ENCODE data around the gene COL26A1. TPM values are rescaled to one million over a fixed set of nuclear protein-coding genes. Genes with fewer than 3 reads are reported as not detected.
"Not testable (repeated sequence)": the region's sequence is repeated elsewhere in the genome, so short reads cannot be mapped to it uniquely, and the experiment has no call there.

Gene COL26A1
- total RNA-seq, 2 donors from 2014 or later = 0.14 TPM; not detected in 1

DNA sequence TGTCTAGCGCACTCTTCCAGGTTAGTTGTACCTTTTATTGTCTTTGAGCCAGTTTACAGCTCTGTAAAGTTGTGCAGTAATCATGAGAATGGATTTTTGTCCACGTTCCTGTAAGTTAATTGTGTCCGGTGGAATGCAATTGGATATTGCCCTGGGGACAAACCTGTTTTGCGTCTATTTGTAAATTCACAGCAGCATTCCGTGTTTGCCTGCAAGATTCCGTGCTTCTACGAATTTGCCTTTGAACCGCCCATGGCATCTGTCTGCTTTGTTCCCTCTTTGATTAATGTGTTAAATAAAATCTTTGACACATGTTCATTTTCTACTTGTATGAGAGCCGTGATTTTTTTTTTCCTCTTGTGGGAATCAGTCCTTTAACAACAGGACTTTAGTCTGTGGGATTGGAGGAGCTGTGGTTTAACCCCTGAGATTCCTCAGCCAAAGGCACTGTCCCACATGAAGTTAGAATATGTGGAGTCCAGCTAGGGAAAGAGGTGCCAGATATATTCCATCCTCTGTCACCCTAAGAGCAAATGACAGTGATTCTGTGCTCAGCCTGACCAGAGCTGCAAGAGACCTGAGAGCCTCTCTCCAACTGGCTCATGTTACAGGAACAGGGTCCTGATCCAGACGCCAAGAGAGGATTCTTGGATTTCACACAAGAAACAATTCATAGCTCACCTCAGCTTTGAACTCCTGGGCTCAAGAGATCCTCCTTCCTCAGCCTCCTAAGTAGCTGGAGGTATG, 126.3 kb downstream of the COL26A1 start:
- Histone ChIP-seq H3K4me1 (ENCODE audit: control insufficient read depth in 1 of 2, low read depth in 2 of 2) (no peaks in the 10 kb centered on the region), H3K4me3 (no peak overlapping the region), H3K27me3 (replicated peaks; ENCODE audit: insufficient read depth) (no peaks in the 10 kb centered on the region), H3K36me3 (no peaks in the 10 kb centered on the region), H3K27ac (no peak overlapping the region), H3K9me3 (no peaks in the 10 kb centered on the region)
- DNase-seq (ENCODE audit: low spot score) (no peak), ATAC-seq (ENCODE audit: insufficient number of reproducible peaks, low FRiP score, low read depth) (no peak)
- TF ChIP-seq, protein P1, sequence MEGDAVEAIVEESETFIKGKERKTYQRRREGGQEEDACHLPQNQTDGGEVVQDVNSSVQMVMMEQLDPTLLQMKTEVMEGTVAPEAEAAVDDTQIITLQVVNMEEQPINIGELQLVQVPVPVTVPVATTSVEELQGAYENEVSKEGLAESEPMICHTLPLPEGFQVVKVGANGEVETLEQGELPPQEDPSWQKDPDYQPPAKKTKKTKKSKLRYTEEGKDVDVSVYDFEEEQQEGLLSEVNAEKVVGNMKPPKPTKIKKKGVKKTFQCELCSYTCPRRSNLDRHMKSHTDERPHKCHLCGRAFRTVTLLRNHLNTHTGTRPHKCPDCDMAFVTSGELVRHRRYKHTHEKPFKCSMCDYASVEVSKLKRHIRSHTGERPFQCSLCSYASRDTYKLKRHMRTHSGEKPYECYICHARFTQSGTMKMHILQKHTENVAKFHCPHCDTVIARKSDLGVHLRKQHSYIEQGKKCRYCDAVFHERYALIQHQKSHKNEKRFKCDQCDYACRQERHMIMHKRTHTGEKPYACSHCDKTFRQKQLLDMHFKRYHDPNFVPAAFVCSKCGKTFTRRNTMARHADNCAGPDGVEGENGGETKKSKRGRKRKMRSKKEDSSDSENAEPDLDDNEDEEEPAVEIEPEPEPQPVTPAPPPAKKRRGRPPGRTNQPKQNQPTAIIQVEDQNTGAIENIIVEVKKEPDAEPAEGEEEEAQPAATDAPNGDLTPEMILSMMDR (IDR thresholded peaks at IDR 0.05) = no peak

DNA sequence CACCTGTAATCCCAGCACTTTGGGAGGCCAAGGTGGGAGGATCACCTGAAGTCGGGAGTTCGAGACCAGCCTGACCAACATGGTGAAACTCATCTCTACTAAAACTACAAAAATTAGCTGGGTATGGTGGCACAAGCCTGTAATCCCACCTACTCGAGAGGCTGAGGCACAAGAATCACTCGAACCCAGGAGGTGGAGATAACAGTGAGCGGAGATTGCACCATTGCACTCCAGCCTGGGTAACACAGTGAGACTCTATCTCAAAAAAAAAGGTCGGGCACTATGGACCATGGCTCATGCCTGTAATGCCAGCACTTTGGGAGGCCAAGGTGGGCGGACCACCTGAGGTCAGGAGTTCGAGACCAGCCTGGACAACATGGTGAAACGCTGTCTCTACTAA, 127.8 kb downstream of the COL26A1 start:
- ATAC-seq (ENCODE audit: insufficient number of reproducible peaks, low FRiP score, low read depth); H3K27ac ChIP-seq; H3K36me3 ChIP-seq; DNase-seq (ENCODE audit: low spot score); H3K4me3 ChIP-seq; H3K4me1 ChIP-seq (ENCODE audit: control insufficient read depth in 1 of 2, low read depth in 2 of 2); H3K27me3 ChIP-seq (replicated peaks; ENCODE audit: insufficient read depth); H3K9me3 ChIP-seq: not testable (repeated sequence)

DNA sequence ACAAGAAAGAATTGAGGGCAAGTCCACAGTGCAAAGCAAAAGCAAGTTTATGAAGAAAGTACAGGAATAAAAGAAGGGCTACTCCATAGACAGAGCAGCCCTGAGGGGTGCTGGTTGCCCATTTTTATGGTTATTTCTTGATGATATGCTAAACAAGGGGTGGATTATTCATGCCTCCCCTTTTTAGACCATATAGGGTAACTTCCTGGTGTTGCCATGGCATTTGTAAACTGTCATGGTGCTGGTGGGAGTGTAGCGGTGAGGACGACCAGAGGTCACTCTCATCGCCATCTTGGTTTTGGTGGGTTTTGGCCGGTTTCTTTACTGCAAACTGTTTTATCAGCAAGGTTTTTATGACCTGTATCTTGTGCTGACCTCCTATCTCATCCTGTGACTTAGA, 128.8 kb downstream of the COL26A1 start:
- not testable (repeated sequence) for DNase-seq (ENCODE audit: low spot score); H3K4me3 ChIP-seq; H3K9me3 ChIP-seq; H3K27ac ChIP-seq; H3K27me3 ChIP-seq (replicated peaks; ENCODE audit: insufficient read depth); H3K4me1 ChIP-seq (ENCODE audit: control insufficient read depth in 1 of 2, low read depth in 2 of 2); ATAC-seq (ENCODE audit: insufficient number of reproducible peaks, low FRiP score, low read depth); H3K36me3 ChIP-seq

DNA sequence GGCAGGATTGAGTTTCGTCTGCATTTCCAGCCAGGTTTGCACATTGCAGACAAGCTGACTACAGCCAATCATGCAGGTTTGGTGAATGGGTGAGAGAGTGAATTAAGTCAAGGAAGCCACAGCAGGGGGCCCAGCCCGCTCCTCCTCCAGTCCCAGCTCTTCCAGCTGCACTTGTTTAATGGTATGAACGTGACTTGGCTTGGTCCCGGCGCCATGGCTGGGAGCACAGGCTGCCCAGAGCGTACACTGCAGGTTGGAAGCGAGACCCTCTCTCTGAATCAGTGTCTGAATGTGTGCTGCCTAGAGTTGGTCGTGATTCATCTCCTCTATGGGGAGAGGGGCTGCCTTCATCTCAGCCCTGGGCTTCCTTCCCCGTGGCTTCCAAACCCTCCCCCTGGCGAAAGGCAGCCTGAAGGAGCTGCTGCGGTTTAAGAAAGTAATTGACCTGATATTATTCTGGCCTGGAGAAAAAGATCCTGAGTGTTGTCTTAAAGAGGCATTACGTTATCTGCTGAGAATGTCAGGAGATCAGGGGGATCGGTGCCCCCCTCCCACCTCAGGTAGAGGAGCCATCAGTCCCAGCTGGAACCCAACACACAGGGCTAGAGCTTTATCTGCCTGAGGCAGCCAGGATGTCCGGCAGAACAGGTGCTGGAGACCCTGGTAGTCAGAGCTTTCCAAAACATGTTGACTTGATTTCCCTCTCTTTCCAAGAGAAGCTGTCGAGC, 132.1 kb downstream of the COL26A1 start:
- no peak overlapping the region for H3K27ac ChIP-seq
- ATAC-seq (ENCODE audit: insufficient number of reproducible peaks, low FRiP score, low read depth) = no peak
- no peaks in the 10 kb centered on the region for H3K4me1 ChIP-seq (ENCODE audit: control insufficient read depth in 1 of 2, low read depth in 2 of 2)
- TF ChIP-seq, protein P1 (IDR thresholded peaks at IDR 0.05) = no peak
- no peak for DNase-seq (ENCODE audit: low spot score)
- H3K27me3 ChIP-seq (replicated peaks; ENCODE audit: insufficient read depth) = no peaks in the 10 kb centered on the region
- no peak overlapping the region for H3K4me3 ChIP-seq
- H3K9me3 ChIP-seq = no peaks in the 10 kb centered on the region
- no peaks in the 10 kb centered on the region for H3K36me3 ChIP-seq

DNA sequence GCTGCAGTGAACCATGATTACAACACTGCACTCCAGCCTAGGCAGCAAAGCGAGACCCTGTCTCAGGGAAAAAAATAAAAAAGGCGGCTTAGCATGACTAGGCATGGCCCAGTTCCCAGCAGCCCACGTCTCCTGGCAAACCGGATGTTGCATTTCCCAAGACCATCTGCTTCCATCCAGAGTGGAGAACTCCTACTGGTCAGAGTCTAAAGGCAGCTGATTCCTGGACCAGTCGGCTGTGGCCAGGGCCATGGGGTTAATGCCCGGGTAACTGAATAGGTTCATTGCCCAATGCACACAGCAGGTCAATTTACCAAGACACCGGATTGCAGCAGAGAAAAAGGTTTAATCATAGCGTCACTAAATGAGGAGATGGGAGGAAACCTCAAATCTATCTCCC, 133.3 kb downstream of the COL26A1 start:
- Histone ChIP-seq H3K4me3 (no peak overlapping the region), H3K4me1 (ENCODE audit: control insufficient read depth in 1 of 2, low read depth in 2 of 2) (no peaks in the 10 kb centered on the region), H3K9me3 (no peaks in the 10 kb centered on the region), H3K27ac (no peak overlapping the region), H3K27me3 (replicated peaks; ENCODE audit: insufficient read depth) (no peaks in the 10 kb centered on the region), H3K36me3 (no peaks in the 10 kb centered on the region)
- TF ChIP-seq, protein P1 (IDR thresholded peaks at IDR 0.05) = no peak
- ATAC-seq (ENCODE audit: insufficient number of reproducible peaks, low FRiP score, low read depth) (no peak), DNase-seq (ENCODE audit: low spot score) (no peak)

DNA sequence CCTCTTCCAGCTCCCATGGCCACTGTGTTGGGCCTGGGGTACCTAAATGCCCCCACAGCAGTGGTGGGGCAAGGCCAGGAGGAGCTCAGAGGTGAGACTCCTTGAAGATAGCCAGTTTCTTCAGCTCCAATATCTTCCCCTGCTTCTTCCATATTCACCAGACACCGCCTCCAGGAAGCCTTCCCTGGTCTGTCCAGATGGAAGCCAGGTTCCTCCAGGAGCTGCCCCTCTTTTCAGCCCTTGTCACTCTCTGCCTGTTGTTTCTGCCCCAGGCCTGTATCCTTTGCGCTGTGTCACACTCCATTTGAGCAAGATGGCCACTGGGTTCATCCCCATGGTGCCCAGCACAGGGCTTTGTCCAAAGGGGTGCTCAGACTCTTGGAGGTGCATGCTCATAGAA, 138.7 kb downstream of the COL26A1 start:
- Histone ChIP-seq H3K9me3 (no peaks in the 10 kb centered on the region), H3K4me1 (ENCODE audit: control insufficient read depth in 1 of 2, low read depth in 2 of 2) (no peaks in the 10 kb centered on the region), H3K27ac (no peak overlapping the region), H3K36me3 (no peaks in the 10 kb centered on the region), H3K27me3 (replicated peaks; ENCODE audit: insufficient read depth) (no peaks in the 10 kb centered on the region), H3K4me3 (no peak overlapping the region)
- DNase-seq (ENCODE audit: low spot score) (no peak), ATAC-seq (ENCODE audit: insufficient number of reproducible peaks, low FRiP score, low read depth) (no peak)
- TF ChIP-seq, protein P1 (IDR thresholded peaks at IDR 0.05) = no peak
